Measurements from ENCODE around the gene BRMS1L.
"Not testable (repeated sequence)": the region's sequence is repeated elsewhere in the genome, so short reads cannot be mapped to it uniquely, and the experiment has no call there.

The BRMS1L gene

GRCh38 chr14:35821564-35822411 lies 4.3 kb upstream of the BRMS1L start:
- peak; percentile 34 for DNase-seq

GRCh38 chr14:35822501-35822900 lies 3.6 kb upstream of the BRMS1L start:
- DNase-seq = no peak

- DNase-seq = not testable (repeated sequence)
These were observed 1.5 kb upstream of the BRMS1L start for GRCh38 chr14:35824446-35825165.

GRCh38 chr14:35825968-35826217 lies 245 bp upstream of the BRMS1L start:
- DNase-seq = no peak

- no peak for DNase-seq
These were observed 846 bp downstream of the BRMS1L start for GRCh38 chr14:35826952-35827416.

- no peak for DNase-seq
These were observed 1.7 kb downstream of the BRMS1L start for GRCh38 chr14:35827678-35828472.

GRCh38 chr14:35829449-35829848 lies 3.3 kb downstream of the BRMS1L start:
- DNase-seq = no peak

- DNase-seq = no peak
These were observed 9.3 kb downstream of the BRMS1L start for GRCh38 chr14:35835208-35835982.

GRCh38 chr14:35841704-35842103 lies 15.6 kb downstream of the BRMS1L start:
- not testable (repeated sequence) for DNase-seq

- DNase-seq = not testable (repeated sequence)
These were observed 16.1 kb downstream of the BRMS1L start for GRCh38 chr14:35842245-35842644.

GRCh38 chr14:35844494-35844893 lies 18.4 kb downstream of the BRMS1L start:
- no peak for DNase-seq

GRCh38 chr14:35847636-35848035 lies 21.5 kb downstream of the BRMS1L start:
- DNase-seq = peak; percentile 23

- no peak for DNase-seq
These were observed 23.0 kb downstream of the BRMS1L start for GRCh38 chr14:35849122-35849521.

- DNase-seq = no peak
These were observed 25.7 kb downstream of the BRMS1L start for GRCh38 chr14:35851823-35852222.

- no peak for DNase-seq
These were observed 27.1 kb downstream of the BRMS1L start for GRCh38 chr14:35853225-35853624.

GRCh38 chr14:35854696-35855270 lies 28.6 kb downstream of the BRMS1L start:
- DNase-seq = no peak

- DNase-seq = no peak
These were observed 29.8 kb downstream of the BRMS1L start for GRCh38 chr14:35855876-35856481.

GRCh38 chr14:35858521-35859209 lies 32.5 kb downstream of the BRMS1L start:
- no peak for DNase-seq

GRCh38 chr14:35861204-35861868 lies 35.2 kb downstream of the BRMS1L start:
- no peak for DNase-seq

- no peak for DNase-seq
These were observed 39.6 kb downstream of the BRMS1L start for GRCh38 chr14:35865611-35866324.

Data from NCI-H510A treated with DMSO at 0.1 percent for 48 hours (cell line).